ENCODE data around the gene SLC19A1.

Gene SLC19A1

DNA sequence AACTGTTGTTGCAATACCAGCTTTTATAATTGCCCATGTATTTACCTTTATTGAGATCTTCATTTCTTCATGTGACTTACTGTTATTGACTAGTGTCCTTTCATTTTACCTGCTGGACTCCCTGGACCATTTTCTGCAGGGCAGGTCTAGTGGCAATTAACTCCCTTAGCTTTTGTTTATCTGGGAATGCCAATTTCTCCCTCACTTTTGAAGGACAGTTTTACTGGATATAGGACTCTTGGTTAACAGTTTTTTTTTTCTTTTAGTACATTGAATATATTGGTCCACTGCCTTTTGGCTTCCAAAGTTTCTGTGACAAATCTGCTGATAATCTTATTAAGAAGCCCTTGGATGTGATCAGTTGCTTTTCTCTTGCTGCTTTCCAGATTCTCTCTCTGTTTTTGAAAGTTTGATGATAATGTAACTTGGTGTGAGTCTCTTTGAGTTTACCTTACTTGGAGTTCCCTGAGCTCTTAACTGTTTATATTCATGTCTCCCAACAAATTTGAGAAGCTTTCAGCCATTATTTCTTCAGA lies 80.4 kb downstream of the SLC19A1 start:
- no peak for DNase-seq

GRCh38 chr21:45461369-45461750 lies 80.9 kb downstream of the SLC19A1 start:
- no peak for DNase-seq

DNA sequence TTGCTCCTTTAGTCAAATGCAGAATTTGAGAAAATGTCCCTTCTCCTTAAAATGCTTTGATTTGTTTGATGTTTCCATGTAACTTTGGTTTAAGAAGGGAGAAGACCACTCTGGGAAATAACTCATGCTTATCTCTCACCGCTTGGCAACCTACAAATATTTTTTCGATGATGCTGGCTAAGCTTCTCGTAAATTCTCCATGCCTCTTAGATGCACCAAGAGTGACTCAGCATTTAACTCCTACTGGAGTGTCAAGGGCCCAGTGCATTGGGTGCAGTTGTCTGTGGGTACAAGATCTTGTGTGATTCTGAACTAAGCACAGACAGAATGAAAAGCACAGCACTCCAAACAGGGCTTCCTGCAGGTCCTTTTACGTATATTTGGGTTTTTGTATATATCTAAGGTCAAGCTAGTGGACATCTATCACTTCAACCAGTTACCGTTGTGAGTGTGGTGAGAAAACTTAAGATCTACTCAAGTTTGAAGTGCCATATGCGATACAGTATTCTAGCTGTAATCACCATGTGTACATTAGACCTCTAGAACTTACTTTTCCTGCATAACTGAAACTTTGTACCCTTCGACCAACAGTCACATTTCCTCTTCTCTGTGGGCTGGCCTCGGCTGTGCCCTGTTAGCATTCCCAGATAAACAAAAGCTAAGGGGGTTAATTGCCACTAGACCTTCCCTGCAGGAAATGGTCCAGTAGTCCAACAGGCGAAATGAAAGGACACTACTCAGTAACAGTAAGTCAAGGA lies 81.5 kb downstream of the SLC19A1 start:
- DNase-seq, result no peak

DNA sequence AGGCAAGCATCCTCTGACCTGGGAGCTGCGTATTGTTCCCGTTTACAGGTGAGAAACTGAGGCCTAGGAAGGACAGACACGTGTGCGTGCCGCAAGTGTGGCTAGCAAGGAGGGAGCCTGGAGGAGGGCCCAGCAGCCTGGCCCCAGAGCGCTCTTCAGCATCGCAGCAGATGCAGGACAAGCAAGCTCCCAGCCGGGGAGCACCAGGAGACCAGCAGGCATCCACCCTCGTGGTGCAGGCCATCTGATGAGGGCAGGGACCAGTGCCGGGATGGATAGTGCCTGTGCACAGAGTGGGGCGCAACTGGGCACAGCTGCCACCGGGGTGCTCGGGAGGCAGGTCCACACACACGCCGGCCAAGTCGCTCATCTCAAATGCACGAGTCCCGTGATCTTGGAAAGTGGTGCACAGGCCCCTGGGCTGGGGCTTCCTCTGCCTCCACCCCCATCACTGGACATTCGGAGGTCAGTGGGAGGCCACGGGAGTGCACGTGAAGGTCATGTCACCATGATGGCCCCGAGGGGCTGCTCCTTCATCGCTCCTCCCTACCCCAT lies 82.2 kb downstream of the SLC19A1 start:
- no peak for DNase-seq

- DNase-seq, result no peak
These were observed 82.8 kb downstream of the SLC19A1 start for GRCh38 chr21:45459171-45460010.

DNA sequence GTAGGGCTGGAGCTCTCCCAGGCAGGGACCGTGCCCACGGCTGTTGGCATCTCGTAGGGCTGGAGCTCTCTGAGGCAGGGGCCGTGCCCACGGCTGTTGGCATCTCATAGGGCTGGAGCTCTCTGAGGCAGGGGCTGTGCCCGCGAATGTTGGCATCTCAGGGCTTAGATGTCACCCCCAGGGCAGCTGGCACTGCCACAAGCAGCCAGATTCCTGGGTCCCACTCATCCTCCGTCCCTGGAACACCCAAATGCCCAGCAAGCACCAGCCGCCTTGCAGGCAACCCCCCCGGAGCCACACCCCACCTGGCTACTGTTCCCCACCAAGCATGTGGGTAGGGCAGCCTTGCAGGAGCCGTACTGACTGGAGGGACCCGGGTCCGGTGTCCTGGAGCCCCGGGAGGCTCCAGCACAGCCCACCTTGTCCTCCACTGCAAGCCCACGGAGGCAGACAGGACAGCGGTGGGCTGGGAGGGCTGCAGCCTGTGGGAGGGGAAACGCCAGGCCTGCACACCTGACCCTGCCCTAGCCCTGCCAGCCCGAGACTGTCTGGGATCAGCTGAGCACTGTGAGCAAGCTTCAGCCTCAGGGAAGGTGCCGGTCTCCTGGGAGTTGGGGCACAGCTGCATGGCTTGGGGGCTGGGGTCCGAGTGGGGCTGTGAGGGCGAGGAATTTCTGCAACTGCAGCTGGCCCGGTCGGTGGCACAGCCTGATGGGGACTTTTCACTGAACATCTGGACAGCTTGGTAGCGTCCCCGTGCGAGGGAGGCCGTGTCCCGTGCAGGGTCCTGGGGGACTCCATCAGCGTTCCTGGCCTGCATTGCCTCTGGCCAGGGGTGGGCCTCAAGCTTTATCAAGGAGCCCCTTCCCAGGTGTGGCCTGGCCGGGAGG lies 83.7 kb downstream of the SLC19A1 start:
- DNase-seq, result no peak

- no peak for DNase-seq
These were observed 84.4 kb downstream of the SLC19A1 start for GRCh38 chr21:45457832-45458172.

DNA sequence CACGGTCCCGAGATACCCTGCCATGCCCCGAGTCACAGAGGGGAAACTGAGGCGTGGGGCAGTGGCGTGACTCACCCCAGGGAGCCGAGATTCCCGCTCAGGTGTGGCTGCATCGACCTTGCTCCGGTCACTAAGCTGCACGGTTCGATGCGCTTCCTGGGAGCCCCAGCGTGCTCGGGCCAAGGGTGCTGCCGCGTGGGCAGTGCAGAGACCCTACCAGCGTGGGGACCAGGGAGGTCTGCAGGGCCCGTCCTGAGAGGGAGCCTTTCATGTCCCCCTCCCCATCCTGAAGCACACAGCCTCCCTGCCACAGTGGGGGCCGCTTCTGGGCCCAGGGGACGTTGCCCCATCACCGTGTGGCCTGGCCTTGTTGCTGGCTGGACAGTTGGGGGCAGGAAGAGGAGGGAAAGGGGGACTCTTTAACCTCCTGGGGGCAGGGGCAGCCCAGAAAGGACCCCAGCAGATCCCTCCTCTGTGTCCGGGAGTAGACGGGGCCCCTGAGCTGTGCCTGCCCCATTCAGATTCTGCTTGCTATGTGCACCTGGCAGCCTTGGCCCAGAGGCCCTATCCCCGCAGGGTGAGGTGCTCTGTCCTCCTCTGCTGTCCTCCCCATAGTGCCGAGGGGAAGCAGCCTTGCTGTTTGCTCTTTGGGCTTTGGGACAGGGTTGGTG lies 84.9 kb downstream of the SLC19A1 start:
- DNase-seq, result no peak

DNA sequence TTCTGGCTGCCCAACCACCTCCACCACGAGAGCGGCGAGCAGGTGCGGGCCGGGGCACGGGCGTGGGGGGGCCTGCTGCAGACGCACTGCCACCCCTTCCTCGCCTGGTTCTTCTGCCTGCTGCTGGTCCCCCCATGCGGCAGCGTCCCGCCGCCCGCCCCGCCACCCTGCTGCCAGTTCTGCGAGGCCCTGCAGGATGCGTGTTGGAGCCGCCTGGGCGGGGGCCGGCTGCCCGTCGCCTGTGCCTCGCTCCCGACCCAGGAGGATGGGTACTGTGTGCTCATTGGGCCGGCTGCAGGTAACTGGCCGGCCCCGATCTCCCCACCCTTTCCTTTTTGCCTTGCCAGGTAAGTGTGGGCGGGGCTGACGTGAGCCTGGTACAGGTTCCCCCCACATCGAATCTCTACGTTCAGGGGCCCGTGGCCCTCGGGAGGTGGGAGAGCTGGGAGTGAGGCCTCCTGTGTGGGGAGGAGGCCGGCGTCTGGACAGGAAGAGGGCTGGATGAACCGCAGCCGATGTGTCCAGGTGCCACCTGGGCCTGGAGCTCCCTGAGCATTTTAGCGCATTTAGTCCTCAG lies 85.6 kb downstream of the SLC19A1 start:
- DNase-seq, result no peak

DNA sequence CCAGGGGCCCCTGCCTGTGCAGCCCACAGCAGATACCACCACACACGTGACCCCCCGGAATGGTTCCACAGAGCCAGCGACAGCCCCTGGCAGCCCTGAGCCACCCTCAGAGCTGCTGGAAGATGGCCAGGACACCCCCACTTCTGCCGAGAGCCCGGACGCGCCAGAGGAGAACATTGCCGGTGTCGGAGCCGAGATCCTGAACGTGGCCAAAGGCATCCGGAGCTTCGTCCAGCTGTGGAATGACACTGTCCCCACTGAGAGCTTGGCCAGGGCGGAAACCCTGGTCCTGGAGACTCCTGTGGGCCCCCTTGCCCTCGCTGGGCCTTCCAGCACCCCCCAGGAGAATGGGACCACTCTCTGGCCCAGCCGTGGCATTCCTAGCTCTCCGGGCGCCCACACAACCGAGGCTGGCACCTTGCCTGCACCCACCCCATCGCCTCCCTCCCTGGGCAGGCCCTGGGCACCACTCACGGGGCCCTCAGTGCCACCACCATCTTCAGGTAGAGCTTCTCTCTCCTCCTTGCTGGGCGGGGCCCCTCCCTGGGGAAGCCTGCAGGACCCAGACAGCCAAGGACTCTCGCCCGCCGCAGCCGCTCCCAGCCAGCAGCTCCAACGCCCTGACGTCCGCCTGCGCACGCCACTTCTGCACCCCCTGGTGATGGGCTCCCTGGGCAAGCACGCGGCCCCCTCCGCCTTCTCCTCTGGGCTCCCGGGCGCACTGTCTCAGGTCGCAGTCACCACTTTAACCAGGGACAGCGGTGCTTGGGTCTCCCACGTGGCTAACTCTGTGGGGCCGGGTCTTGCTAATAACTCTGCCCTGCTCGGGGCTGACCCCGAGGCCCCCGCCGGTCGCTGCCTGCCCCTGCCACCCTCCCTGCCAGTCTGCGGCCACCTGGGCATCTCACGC lies 86.3 kb downstream of the SLC19A1 start:
- no peak for DNase-seq

- DNase-seq, result no peak
These were observed 87.1 kb downstream of the SLC19A1 start for GRCh38 chr21:45454926-45455673.

GRCh38 chr21:45454060-45454925 lies 87.9 kb downstream of the SLC19A1 start:
- no peak for DNase-seq

GRCh38 chr21:45453308-45453950 lies 88.8 kb downstream of the SLC19A1 start:
- no peak for DNase-seq

DNA sequence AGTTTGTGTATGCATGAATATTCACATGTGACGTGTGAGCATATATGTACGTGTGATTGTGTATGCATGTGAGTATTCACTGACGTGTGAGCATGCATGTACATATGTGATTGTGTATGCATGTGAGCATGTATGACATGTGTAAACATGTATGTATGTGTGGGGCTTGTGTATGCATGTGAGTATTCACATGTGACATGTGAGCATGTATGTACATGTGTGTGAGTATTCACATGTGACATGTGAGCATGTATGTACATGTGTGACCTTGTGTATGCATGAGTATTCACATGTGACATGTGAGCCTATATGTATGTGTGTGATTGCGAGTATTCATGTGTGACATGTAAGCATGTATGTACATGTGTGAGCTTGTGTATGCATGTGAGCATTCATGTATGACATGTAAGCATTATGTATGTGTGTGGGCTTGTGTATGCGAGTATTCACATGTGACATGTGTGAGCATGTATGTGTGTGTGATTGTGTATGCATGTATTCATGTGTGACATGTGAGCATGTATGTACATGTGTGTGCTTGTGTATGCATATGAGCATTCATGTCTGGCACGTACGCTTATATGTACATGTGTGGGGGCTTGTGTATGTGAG lies 89.4 kb downstream of the SLC19A1 start:
- no peak for DNase-seq

DNA sequence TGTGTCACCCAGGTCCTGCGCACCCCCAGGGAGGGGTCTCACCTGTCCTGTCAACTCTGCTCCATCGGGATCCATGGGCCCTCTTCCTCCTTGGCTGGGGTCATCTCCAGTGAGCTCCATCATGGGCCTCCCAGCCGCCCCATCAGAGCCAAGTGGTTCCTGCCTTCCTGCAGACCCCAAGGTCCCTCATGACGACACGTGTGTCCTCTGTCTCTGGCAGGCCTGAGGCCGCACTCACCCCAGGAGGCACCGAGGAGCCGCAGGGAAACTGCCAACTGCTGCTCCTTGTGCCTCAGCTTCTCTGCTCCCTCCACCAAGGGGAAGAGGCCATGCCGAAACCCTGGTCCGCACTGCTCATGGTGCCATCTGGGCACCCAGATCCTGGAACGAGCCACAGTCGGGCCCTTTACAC lies 90.5 kb downstream of the SLC19A1 start:
- DNase-seq, result no peak

DNA sequence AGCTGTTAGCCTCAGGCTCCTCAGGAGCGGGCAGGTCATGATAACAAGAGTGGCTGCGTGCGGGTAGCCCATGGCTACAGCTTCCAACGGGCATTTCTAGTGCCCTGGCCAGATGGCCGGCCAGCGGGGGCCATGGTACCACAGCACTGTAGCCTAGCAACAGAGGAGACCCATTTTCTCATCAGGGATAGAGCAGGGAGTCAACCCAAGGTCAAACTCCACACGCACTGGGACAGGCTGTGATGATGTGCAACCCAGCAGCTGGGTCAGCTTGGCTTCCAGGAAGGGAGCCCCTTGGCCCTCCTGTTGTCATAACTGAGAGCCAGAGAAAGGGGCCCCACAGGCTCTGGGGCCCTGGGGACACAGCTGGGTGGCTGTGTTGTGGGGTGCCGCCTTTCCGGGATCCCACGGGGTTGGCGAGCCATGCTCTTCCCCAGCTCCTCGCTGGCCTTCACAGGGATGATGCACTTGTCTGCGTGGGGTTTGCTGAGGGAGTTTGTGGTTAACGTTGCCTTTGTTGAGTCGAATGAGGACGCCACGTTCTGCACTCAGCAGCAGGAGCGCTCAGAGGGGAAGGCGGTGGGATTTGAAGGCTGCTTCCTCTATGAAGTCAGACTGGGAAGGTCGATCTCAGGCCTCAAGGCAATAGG lies 91.0 kb downstream of the SLC19A1 start:
- no peak for DNase-seq

DNA sequence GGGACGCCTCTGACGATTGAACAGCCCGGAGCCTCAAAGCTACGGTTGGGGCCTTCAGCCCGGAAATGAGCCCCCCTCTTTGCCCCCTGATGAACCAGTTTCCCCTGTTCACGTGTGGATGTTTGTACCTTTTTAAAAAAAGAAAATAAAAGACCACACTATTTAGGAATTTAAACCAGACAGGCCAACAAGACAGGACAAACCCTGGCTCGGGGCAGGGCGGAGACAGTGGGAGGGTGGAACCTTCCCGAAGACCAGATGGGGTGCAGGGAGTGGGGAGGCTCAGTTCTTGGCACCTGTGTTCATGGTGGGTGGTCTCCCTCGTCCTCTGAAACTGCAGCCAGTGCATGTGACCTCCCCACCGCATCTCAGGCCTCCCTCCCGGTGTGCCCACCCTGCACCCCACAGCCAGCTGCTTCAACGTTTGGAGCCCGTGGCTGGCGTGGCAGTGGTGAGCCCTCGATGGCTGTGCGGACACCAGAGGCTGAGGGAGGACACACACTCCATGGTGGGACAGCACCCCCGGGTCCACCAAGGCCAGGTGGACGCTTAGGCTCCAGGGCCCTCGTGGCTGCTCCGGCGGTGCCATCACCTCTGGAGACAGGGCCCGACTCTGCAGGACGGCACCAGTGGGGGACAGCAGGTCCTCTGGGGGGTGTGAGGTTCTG lies 91.7 kb downstream of the SLC19A1 start:
- DNase-seq, result no peak
